CMK (cell line): ENCODE data around the gene PRSS21.

Source experiments
- DNase-seq: peaks from one replicate; pipeline ENCODE4 v3.0.0-alpha.2; 2010; ENCODE audit warnings: low read depth

The PRSS21 gene

DNA sequence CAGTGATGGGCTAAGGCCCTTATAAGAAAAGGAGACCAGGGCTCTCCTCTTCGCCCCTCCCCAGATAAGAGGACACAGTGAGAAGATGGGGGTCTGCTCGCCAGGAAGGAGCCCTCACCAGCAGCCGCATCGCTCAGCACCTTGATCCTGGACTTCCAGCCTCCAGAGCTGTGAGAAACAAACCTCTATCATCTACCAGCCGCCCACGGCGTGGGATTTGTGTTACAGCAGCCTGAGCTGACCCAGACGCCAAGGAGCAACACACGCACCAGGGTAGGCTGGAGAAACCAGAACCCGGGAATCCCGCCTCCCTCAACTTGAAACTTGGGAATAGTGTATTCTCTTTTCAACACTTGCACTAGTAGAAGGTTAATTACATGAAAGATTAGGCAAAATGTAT, 8.9 kb downstream of the PRSS21 start:
- no peak for DNase-seq

GRCh38 chr16:2826591-2827373, 9.7 kb downstream of the PRSS21 start:
- DNase-seq = no peak

GRCh38 chr16:2827374-2827791, 10.3 kb downstream of the PRSS21 start:
- DNase-seq = no peak

GRCh38 chr16:2827831-2828520, 10.9 kb downstream of the PRSS21 start:
- DNase-seq = no peak

GRCh38 chr16:2828521-2828840, 11.4 kb downstream of the PRSS21 start:
- DNase-seq = no peak

- no peak for DNase-seq
Observed at GRCh38 chr16:2828876-2829430, 11.9 kb downstream of the PRSS21 start.

- peak; percentile 62 for DNase-seq
Observed at GRCh38 chr16:2829501-2830354, 12.7 kb downstream of the PRSS21 start, which contains the start of gene ZG16B. ZG16B (plus strand) TSS chr16:2830303; CDS start chr16:2830442, 139 bp downstream.

DNA sequence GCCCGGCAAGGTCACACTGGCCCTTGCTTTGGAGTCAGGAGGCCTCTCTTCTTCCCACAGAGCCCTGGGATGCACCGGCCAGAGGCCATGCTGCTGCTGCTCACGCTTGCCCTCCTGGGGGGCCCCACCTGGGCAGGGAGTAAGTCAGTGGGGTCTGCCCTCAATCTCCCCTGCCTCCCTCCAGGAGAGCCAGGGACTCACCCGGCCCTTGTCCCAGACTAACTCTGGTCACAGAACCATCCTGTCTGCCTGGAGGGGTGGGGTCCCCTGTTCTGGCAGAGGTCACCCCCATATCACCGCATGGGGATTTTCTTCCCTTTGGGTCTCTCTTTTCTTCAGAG, 13.3 kb downstream of the PRSS21 start:
- DNase-seq = no peak

GRCh38 chr16:2831203-2831602, 14.2 kb downstream of the PRSS21 start:
- no peak for DNase-seq

DNA sequence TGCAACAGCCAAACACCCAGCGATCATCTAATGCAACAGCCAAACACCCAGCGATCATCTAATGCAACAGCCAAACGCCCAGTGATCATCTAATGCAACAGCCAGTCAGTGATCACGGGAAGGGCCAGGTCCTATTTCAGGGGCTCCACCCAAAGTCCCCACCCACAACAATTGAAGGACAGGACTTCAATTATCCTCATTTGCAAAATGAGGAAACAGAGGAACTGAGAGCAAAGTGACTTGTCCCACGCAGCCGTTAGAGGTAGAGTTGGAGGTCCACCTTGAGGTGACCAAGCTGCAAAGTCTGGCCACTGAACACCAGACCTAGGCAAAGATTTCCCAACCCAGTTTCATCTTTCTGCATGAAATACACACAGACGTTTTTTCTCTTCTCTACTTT, 16.7 kb downstream of the PRSS21 start:
- DNase-seq = no peak

DNA sequence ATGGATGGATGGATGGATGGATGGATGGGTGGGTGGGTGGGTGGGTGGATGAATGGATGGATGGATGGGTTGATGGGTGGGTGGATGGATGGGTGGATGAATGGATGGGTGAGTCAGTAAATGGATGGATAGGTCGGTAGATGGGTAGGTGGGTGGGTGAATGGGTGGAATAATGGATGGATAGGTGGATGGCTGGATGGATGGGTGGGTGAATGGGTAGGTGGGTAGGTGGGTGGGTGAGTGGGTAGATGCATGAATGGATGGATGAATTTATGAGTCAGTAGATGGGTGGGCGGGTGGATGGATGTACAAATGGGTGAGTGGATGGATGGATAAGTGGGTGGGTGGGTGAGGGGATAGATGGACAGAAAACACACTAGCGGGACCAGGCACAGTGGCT, 17.9 kb downstream of the PRSS21 start:
- no peak for DNase-seq

DNA sequence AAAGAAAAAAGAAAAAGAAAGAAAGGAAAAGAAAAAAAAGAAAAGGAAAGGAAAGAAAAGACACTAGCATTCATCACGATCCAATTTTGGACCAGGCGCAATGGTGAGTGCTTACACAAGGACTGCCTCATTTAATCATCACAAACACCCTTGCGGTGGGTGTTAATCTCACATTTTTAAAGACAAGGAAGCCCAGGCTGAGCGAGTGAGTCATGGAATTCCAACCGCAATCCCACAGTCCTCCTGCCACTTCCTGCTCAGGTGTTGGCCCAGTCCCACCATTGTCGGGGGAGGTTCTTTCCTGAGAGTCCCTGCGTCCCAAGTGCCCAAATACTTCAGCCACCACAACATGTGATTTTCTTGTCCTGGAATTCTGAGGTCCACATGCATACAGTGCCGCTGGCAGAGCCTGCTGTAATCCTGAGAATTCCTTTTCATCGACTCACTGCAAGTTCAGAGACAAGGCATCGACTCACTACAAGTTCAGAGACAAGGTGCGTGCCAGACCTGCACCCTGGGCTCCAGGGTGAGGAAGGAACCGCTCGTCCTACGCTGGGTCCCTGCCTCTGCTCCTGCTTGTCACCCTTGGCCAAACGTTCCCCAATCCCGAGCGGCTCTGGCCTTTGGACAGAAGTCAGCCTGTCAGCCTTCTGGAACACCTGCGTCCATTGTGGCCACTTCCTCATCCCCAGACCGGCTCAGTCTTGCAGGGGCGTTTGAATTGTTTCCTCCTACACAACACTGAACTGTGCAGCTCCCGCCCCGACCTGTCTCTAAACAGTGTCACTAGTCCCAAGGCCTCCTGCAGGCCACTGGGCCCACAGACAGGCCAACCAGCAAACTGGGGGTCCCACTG, 18.8 kb downstream of the PRSS21 start:
- no peak for DNase-seq

- DNase-seq = no peak
Observed at GRCh38 chr16:2836646-2837508, 19.8 kb downstream of the PRSS21 start.

GRCh38 chr16:2838928-2839327, 21.9 kb downstream of the PRSS21 start:
- no peak for DNase-seq

DNA sequence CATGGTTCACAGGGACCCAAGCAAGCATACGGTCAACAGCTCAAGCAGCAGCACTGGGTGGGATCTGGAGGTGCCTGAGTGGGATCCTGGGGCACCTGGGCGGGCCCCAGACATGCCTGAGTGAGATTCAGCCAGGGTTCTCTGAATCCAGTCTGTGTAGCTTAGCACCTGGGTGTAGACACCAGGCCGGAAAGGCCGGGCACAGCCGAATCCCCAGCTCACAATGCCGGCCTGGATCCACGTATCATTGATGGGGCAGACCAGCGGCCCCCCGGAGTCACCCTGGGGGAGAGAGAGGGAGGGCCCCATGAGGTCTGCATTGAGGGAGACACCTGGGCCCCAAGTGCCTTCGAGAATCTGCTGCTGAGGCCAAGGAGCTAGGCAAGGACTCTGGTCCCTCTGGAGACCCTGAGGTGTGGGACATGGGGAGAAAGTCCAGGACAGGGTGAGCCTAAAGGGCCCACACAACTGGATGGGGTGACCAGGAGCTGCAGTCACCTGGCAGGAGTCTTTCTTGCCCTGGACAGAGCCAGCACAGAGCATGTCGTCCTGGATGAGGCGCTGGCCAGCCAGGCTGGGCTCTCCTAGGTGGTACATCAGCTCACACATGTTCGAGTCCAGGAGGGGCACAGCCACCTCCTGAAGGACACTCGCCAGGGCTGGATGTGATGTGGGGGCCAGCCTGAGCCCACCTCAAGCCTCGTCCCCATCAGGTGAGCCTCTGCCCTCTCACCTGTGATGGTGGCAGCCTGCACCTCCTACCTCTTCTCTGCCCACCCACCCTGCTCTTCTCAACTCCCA, 22.8 kb downstream of the PRSS21 start:
- DNase-seq = no peak

DNA sequence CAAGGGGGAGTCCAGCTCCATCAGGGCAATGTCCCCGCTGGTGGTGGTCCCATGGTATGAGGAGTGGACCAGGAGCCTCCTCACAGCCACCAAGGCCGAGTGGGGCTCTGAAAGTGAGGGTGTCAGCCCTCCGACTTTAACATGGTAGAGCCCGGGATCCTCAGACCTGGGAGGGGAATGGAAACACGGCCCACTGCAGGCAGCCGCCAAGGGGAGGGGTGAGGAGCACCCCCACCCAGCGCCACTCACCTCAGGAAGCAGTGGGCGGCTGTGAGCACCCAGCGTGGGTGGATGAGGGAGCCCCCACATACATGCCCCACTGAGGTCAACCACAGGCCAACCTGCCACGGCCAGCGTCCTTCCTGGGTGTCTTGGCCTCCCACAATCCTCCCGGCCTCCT, 23.9 kb downstream of the PRSS21 start:
- DNase-seq = no peak

DNA sequence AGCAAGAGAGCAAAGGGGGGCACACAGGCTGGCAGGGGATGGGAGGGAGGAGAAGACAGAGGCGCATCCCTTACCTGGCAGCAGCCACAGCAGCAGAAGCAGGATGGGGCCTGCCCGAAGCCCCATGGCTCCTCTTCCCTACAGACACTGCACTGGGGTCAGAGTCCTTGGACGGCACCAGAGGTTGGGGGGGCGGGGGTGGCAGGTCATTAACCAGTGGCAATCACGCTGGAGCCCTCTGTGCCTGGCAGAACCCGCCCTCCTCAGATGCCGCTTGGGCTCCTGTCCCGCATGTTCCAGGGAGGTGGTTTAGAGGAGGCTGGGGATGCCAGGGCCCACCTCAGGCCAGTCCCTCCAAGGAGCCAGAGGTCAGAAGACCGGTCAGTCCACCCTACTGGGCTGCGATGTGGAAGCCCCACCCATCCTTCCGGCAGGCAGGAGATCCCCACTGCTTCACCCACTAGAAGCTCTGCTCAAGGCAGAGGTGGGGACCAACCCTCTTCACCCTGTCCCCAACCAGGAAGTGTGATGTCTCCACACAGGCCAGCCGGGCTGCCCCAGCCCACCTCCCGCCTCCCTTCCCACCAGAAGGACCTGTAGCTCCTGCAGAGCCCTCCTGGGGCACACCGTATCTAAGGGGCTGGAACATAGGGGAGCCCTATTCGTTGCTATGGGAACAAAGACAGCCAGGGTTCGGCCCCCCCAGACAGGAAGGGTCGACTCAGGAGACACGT, 24.7 kb downstream of the PRSS21 start:
- DNase-seq = peak; percentile 66

DNA sequence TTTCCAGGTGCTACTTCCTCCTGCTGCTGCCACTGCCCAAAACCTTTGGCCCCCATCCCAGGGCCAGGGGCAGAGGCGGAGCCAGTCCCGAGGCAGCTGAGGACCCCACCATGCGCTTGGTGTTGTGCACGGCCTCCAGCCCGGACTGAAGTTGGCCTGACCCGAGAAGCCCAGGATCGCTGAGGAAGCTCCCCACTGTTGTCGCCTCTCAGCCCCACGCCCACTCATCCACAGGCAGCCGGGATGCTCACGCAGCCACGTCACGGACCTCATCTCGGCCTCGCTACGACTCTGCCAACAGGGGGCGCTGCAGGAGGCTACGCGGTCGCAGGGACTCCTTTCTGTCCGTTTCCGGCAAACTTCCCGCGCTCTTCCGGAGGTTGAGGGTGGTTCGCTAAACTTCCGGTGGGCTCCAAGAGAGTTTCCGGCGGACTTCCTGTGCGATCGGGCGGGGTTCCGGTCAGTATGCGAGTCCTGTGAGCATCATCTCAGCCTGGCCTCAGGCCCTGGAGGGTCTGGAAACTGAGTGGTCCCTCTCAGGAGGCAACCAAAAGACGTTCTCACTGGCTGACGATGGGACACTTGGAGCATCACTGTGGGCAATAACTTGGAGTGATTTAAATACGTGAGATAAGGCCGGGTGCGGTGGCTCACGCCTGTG, 25.4 kb downstream of the PRSS21 start:
- peak; percentile 93 for DNase-seq

DNA sequence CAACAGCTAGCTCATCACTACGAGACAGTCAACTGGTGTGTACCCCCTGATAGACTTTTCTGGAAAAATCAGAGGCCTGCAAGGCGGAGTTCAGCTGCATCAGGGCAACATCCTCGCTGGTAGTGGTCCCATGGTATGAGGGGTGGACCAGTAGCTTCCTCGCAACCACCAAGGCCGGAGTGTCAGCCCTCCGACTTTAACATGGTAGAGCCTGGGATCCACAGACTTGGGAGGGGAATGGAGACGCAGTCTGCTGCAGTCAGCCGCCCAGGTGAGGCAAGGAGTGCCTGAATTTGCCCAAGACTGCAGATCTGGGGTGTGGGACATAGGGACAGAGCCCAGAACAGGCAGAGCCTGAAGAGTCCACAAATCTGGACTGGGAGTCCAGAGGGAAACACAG, 26.5 kb downstream of the PRSS21 start:
- no peak for DNase-seq
